ENCODE data around the gene PEPD. TPM values are rescaled to one million over a fixed set of nuclear protein-coding genes. Genes with fewer than 3 reads are reported as not detected.

The PEPD gene
- polyA plus RNA-seq, 4 donors, result 159 to 1,330 (median 491) TPM

DNA sequence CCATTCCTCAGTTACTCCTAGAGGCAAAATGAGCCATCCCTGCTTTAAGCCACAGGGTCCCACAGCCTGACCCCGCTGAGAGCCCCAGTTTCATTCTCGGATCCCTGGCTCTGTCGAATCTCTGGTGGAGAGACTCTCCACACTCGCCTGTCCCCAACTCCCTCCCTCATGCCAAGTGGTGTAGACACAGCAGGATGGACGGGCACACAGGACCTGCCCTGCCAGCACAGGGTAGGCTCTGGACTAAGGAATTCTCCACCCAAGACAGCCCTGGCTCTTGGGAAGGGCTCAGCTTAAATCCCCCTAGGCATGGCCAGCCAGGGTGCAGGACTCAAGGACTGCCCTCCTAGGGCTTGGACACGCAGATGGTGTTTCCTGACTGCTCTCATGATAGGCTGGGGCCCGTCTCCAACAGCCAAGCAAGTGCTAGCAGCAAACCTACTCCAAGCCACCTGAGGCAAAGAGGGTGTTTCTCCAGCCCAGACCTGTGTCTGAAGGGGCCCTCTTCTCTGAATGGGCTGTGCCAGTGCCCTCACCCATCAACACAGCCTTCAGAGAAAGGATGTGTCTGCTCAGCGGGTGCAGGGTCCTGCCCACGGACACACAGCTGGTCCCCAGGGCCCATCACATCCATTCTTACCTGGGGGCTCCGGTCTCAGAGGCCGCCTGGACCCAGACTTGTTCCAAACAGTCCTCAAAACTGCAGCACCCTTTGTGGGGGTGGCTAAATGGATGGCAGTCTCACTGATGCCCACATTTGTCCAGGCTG lies 65.3 kb downstream of the PEPD start:
- Histone ChIP-seq H3K9me3 (ENCODE audit: control insufficient read depth in 2 of 2, insufficient read depth in 1 of 2, low read depth in 1 of 2, low read length in 1 of 2) (no peaks in the 10 kb centered on the region), H3K27ac (ENCODE audit: low read depth in 1 of 3, low read length in 2 of 3) (no peak overlapping the region), H3K4me3 (ENCODE audit: low read depth in 1 of 3, low read length in 3 of 3) (no peak overlapping the region), H3K36me3 (ENCODE audit: control insufficient read depth in 3 of 3, insufficient read depth in 2 of 3, low read depth in 1 of 3, low read length in 3 of 3) (peaks cover 0 to 17% (median 1%) of the 10 kb centered on the region in 3 donors), H3K4me1 (ENCODE audit: control insufficient read depth in 3 of 3, insufficient read depth in 2 of 3, low read depth in 1 of 3, low read length in 2 of 3) (no peaks in the 10 kb centered on the region), H3K27me3 (ENCODE audit: control insufficient read depth in 3 of 3, insufficient read depth in 3 of 3, low read length in 3 of 3) (no peaks in the 10 kb centered on the region)
- WGBS, 3 donors, result 90 to 93% (median 90%) methylated on average over 11 of the region's 11 CpGs
- DNase-seq (no peak), FAIRE-seq (no peak)

DNA sequence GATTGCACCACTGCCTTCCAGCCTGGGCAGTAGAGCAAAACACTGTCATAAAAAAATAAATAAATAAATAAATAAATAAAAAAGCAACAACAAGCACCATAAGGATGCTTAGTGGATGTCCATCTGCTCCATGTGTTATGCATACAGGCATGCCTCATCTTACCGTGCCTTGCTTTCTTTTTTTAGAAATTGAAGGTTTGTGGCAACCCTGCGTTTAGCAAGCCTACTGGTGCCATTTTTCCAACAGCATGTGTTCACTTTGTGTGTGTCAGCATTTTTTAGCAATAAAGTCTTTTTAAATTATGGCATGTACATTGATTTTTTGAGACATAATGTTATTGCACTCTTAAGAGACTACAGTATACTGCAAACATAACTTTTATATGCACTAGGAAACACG lies 68.3 kb downstream of the PEPD start:
- FAIRE-seq (no peak), DNase-seq (no peak)
- Histone ChIP-seq H3K27ac (ENCODE audit: low read depth in 1 of 3, low read length in 2 of 3) (no peak overlapping the region), H3K4me3 (ENCODE audit: low read depth in 1 of 3, low read length in 3 of 3) (no peak overlapping the region), H3K4me1 (ENCODE audit: control insufficient read depth in 3 of 3, insufficient read depth in 2 of 3, low read depth in 1 of 3, low read length in 2 of 3) (no peaks in the 10 kb centered on the region), H3K9me3 (ENCODE audit: control insufficient read depth in 2 of 2, insufficient read depth in 1 of 2, low read depth in 1 of 2, low read length in 1 of 2) (no peaks in the 10 kb centered on the region), H3K36me3 (ENCODE audit: control insufficient read depth in 3 of 3, insufficient read depth in 2 of 3, low read depth in 1 of 3, low read length in 3 of 3) (peaks cover 0 to 19% (median 2%) of the 10 kb centered on the region in 3 donors), H3K27me3 (ENCODE audit: control insufficient read depth in 3 of 3, insufficient read depth in 3 of 3, low read length in 3 of 3) (no peaks in the 10 kb centered on the region)
- WGBS, 3 donors, result 79 to 90% (median 88%) methylated on average over 3 of the region's 3 CpGs

DNA sequence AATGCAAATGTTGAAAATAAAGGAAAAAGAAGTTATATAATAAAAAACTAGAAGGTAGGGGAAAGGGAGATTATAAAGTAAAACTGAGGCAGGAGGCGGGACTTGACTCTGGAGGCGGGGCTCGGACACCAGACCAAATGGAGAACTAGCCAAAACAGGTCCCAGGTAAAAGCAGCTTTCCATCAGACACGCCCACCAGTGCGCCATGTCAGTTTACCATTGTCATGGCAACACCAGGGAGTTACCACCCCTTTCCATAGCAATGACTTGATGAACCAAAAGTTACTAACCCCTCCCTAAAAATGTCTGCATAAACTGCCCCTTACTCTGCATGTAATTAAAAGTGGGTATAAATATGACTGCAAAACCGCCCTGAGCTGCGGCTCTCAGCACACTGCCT lies 70.9 kb downstream of the PEPD start:
- Histone ChIP-seq H3K4me3 (ENCODE audit: low read depth in 1 of 3, low read length in 3 of 3) (no peak overlapping the region), H3K4me1 (ENCODE audit: control insufficient read depth in 3 of 3, insufficient read depth in 2 of 3, low read depth in 1 of 3, low read length in 2 of 3) (no peaks in the 10 kb centered on the region), H3K9me3 (ENCODE audit: control insufficient read depth in 2 of 2, insufficient read depth in 1 of 2, low read depth in 1 of 2, low read length in 1 of 2) (no peaks in the 10 kb centered on the region), H3K27ac (ENCODE audit: low read depth in 1 of 3, low read length in 2 of 3) (no peak overlapping the region), H3K36me3 (ENCODE audit: control insufficient read depth in 3 of 3, insufficient read depth in 2 of 3, low read depth in 1 of 3, low read length in 3 of 3) (peaks cover 0 to 31% (median 7%) of the 10 kb centered on the region in 3 donors), H3K27me3 (ENCODE audit: control insufficient read depth in 3 of 3, insufficient read depth in 3 of 3, low read length in 3 of 3) (no peaks in the 10 kb centered on the region)
- 95 to 96% (median 95%) methylated on average over 7 of the region's 7 CpGs for WGBS, 3 donors
- no peak for DNase-seq
- FAIRE-seq, result no peak

DNA sequence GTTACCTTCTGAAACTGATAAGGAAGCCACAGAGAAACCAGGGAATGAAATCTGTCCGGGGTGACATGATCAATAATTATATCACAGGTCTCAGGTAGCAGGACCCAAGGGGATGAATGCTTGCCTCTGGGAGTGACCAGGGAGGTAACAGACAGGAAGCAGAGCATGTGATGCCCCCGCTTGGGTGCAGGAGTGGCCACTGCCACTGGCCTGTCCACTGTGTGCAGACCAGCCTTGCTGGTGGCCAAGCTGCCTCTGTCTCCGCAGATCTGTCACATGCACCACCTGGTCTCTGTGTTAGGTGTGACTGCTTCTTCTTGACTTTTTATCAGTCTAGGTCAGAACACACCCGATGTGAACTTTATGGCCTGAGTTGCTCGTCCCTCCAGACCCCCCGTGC lies 71.8 kb downstream of the PEPD start:
- no peaks in the 10 kb centered on the region for H3K4me1 ChIP-seq (ENCODE audit: control insufficient read depth in 3 of 3, insufficient read depth in 2 of 3, low read depth in 1 of 3, low read length in 2 of 3)
- WGBS, 3 donors, result 69 to 84% (median 79%) methylated on average over 6 of the region's 6 CpGs
- H3K27me3 ChIP-seq (ENCODE audit: control insufficient read depth in 3 of 3, insufficient read depth in 3 of 3, low read length in 3 of 3), result no peaks in the 10 kb centered on the region
- no peak for FAIRE-seq
- no peak overlapping the region for H3K27ac ChIP-seq (ENCODE audit: low read depth in 1 of 3, low read length in 2 of 3)
- no peak for DNase-seq
- H3K4me3 ChIP-seq (ENCODE audit: low read depth in 1 of 3, low read length in 3 of 3), result no peak overlapping the region
- H3K36me3 ChIP-seq (ENCODE audit: control insufficient read depth in 3 of 3, insufficient read depth in 2 of 3, low read depth in 1 of 3, low read length in 3 of 3), result peaks cover 0 to 33% (median 7%) of the 10 kb centered on the region in 3 donors
- no peaks in the 10 kb centered on the region for H3K9me3 ChIP-seq (ENCODE audit: control insufficient read depth in 2 of 2, insufficient read depth in 1 of 2, low read depth in 1 of 2, low read length in 1 of 2)

DNA sequence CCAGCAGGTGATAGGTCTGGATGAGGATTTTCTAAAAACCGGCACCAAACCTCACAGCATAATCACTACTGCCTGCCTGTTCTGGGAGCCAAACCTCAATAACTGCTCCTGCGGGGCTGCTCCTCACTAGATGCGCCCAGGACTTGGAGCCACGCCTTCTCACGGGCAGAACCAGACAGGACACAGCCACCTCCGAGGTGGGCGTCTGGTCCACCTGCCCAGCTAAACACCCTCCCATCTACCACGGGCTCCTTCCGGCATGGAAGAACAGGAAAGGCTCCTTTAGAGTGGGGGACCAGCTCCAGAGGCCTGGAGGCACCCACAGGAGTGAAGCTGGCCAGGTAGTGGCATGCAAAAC lies 73.5 kb downstream of the PEPD start:
- no peak for FAIRE-seq
- Histone ChIP-seq H3K4me1 (ENCODE audit: control insufficient read depth in 3 of 3, insufficient read depth in 2 of 3, low read depth in 1 of 3, low read length in 2 of 3) (no peaks in the 10 kb centered on the region), H3K27ac (ENCODE audit: low read depth in 1 of 3, low read length in 2 of 3) (no peak overlapping the region), H3K4me3 (ENCODE audit: low read depth in 1 of 3, low read length in 3 of 3) (no peak overlapping the region), H3K36me3 (ENCODE audit: control insufficient read depth in 3 of 3, insufficient read depth in 2 of 3, low read depth in 1 of 3, low read length in 3 of 3) (peaks cover 0 to 39% (median 10%) of the 10 kb centered on the region in 3 donors), H3K27me3 (ENCODE audit: control insufficient read depth in 3 of 3, insufficient read depth in 3 of 3, low read length in 3 of 3) (no peaks in the 10 kb centered on the region), H3K9me3 (ENCODE audit: control insufficient read depth in 2 of 2, insufficient read depth in 1 of 2, low read depth in 1 of 2, low read length in 1 of 2) (no peaks in the 10 kb centered on the region)
- no peak for DNase-seq
- WGBS, 3 donors, result 85 to 90% (median 87%) methylated on average over 9 of the region's 9 CpGs

DNA sequence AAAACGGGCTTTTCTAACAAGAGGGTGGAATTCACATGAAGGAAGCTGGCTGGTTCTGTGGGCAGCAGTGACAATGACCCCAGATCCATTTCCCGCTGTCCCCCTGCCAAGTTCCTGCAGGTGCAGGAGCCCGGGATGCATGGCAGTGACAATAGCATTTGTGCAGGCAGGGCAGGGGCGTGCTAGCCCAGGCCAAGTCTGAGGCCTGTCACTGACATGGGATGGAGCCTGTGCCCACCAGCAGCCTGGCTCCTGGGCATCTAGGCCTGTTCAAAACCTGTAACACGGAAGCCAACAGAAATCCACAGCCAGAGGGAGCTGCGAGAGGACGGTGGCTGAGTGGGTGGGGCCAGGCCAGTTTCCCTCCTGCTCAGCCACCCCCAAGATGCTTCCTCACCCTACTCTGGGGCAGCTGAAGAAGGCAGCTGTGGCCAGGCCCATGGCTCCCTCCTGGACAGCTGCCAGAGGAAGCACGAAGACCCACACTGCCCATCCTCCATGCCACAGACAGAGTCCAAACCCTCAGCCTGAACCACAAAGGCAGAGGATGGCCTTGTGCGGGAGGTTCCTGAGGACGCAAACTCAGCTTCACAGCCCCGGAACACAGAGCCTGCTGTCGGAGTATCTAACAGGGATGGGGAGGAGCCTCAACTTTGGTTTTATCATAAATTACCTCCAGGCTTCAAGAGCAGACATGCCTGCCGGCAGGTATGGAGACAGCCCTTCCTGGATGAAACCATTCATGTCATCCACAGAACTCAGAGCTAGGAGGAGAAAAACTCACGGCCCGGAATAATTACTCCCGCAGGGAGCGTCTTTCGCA lies 74.0 kb downstream of the PEPD start:
- Histone ChIP-seq H3K4me3 (ENCODE audit: low read depth in 1 of 3, low read length in 3 of 3) (no peak overlapping the region), H3K9me3 (ENCODE audit: control insufficient read depth in 2 of 2, insufficient read depth in 1 of 2, low read depth in 1 of 2, low read length in 1 of 2) (no peaks in the 10 kb centered on the region), H3K4me1 (ENCODE audit: control insufficient read depth in 3 of 3, insufficient read depth in 2 of 3, low read depth in 1 of 3, low read length in 2 of 3) (no peaks in the 10 kb centered on the region), H3K27me3 (ENCODE audit: control insufficient read depth in 3 of 3, insufficient read depth in 3 of 3, low read length in 3 of 3) (no peaks in the 10 kb centered on the region), H3K27ac (ENCODE audit: low read depth in 1 of 3, low read length in 2 of 3) (no peak overlapping the region), H3K36me3 (ENCODE audit: control insufficient read depth in 3 of 3, insufficient read depth in 2 of 3, low read depth in 1 of 3, low read length in 3 of 3) (peaks cover 0 to 39% (median 10%) of the 10 kb centered on the region in 3 donors)
- 78 to 87% (median 84%) methylated on average over 18 of the region's 18 CpGs for WGBS, 3 donors
- FAIRE-seq, result no peak
- no peak for DNase-seq

DNA sequence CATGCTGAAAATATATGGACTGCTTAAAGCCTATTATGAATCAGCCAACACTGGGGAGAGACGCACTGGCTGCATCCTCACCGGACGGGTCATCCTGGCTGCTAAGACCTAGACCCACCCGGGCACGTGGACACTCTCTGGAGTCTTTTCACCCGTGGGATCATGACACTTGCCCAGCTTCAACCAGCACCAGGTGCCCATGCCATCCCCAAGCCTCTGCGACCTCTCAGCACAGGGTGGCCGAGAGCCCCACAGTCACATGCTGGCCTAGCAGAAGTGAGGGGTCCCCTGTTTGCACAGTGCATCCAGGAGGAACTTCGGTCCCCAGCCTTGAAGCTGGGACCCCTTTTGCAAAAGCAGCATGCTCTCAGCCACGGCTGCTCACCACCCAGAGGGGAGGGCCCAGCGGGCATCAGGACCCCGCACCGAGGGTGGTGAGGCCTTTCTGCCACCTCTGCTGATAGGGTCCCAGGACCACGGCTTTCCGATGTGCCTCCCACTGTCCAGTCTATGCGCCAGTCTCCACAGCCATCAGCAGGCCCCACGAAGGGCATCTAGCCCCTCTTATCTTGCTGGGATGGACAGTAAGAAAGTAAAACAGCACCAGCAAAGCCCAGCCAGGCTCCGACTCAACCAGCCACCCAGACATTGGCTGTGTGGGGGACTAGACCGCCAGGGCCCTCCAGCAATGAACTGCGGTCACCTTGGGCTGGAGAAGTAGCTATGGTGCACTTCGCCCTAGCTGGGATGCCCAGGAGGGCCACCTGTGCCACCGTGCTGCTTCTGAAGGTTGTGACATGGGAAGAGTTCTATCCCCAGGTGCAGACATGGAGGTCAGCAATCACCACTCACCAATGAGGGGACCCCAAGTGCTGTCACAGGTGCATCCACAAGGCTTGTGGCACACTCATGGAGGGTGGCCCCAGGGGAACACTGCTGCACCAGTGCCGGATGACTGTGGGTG lies 75.0 kb downstream of the PEPD start:
- no peak overlapping the region for H3K27ac ChIP-seq (ENCODE audit: low read depth in 1 of 3, low read length in 2 of 3)
- no peak overlapping the region for H3K4me3 ChIP-seq (ENCODE audit: low read depth in 1 of 3, low read length in 3 of 3)
- 92 to 95% (median 92%) methylated on average over 22 to 23 of the region's 23 CpGs for WGBS, 3 donors
- no peak for FAIRE-seq
- H3K9me3 ChIP-seq (ENCODE audit: control insufficient read depth in 2 of 2, insufficient read depth in 1 of 2, low read depth in 1 of 2, low read length in 1 of 2), result no peaks in the 10 kb centered on the region
- H3K27me3 ChIP-seq (ENCODE audit: control insufficient read depth in 3 of 3, insufficient read depth in 3 of 3, low read length in 3 of 3), result no peaks in the 10 kb centered on the region
- peaks cover 0 to 39% (median 10%) of the 10 kb centered on the region in 3 donors for H3K36me3 ChIP-seq (ENCODE audit: control insufficient read depth in 3 of 3, insufficient read depth in 2 of 3, low read depth in 1 of 3, low read length in 3 of 3)
- no peaks in the 10 kb centered on the region for H3K4me1 ChIP-seq (ENCODE audit: control insufficient read depth in 3 of 3, insufficient read depth in 2 of 3, low read depth in 1 of 3, low read length in 2 of 3)
- DNase-seq, result no peak
